ENCODE results near the gene FLRT2.

DNA sequence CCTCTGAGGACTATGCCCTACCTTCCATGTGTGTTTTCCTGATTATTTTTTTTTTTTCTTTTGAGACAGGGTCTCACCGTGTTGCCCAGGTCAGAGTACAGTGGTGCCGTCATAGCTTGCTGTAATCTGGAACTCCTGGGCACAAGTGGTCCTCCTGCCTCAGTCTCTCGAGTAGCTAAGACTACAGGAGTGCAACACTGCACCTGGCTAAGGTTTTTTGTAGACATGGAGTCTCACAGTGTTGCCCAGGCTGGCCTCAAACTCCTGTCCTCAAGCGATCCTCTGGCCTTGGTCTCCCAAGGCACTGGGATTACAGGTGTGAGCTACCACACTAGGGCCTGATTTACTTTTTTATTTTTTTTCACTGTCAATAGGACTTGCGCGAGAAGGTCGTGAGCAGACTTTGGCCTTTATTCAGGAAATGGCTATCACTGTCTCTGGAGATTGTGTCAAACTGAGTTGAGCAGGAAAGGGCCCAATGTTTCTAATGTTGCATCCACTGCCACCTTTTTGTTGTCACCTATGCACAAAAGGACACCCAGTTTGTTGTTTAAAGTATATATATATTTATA is 47.7 kb downstream of the FLRT2 start:
- TF ChIP-seq, protein P1, sequence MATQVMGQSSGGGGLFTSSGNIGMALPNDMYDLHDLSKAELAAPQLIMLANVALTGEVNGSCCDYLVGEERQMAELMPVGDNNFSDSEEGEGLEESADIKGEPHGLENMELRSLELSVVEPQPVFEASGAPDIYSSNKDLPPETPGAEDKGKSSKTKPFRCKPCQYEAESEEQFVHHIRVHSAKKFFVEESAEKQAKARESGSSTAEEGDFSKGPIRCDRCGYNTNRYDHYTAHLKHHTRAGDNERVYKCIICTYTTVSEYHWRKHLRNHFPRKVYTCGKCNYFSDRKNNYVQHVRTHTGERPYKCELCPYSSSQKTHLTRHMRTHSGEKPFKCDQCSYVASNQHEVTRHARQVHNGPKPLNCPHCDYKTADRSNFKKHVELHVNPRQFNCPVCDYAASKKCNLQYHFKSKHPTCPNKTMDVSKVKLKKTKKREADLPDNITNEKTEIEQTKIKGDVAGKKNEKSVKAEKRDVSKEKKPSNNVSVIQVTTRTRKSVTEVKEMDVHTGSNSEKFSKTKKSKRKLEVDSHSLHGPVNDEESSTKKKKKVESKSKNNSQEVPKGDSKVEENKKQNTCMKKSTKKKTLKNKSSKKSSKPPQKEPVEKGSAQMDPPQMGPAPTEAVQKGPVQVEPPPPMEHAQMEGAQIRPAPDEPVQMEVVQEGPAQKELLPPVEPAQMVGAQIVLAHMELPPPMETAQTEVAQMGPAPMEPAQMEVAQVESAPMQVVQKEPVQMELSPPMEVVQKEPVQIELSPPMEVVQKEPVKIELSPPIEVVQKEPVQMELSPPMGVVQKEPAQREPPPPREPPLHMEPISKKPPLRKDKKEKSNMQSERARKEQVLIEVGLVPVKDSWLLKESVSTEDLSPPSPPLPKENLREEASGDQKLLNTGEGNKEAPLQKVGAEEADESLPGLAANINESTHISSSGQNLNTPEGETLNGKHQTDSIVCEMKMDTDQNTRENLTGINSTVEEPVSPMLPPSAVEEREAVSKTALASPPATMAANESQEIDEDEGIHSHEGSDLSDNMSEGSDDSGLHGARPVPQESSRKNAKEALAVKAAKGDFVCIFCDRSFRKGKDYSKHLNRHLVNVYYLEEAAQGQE (IDR thresholded peaks at IDR 0.05; ENCODE audit: insufficient read depth in 1 of 2, low read depth in 2 of 2, low read length in 2 of 2) = no peak
- no peak for TF ChIP-seq POLR2AphosphoS5 (IDR thresholded peaks at IDR 0.05; ENCODE audit: low read depth, low read length)
